H1 (cell line): ENCODE data around the gene FADS3. TPM values are rescaled to one million over a fixed set of nuclear protein-coding genes. Genes with fewer than 3 reads are reported as not detected.
A peak's percentile ranks its signal among the peaks of the same experiment; 100 is the strongest.

ENCODE experiments used
- CTCF ChIA-PET: fragments of 300-600 bp; sonication (Branson Sonifier 250); formaldehyde crosslinking; loops from one replicate; lab custom pipeline; 2021; ENCODE audit not compliant: partially characterized antibody; lab: Charles Lee
- POLR2A ChIA-PET: fragments of 300-600 bp; sonication (Branson Sonifier 250); formaldehyde crosslinking; loops from one replicate; lab custom pipeline; 2021; ENCODE audit warnings: inconsistent platforms; ENCODE audit not compliant: partially characterized antibody; lab: Charles Lee
- DNase-seq, 2 experiments: peaks; one replicate each; pipeline versions ENCODE4 v3.0.0 to v3.0.0-alpha.2; 2010 to 2022; ENCODE audit warnings: low spot score in 2 of 2, low read depth in 1 of 2, mixed read lengths in 1 of 2
- FAIRE-seq: peaks from 2 replicates; lab custom pipeline; 2011; peaks lifted over from hg19 to GRCh38; lab: Jason Lieb, UNC
- H2AFZ ChIP-seq: 2 replicates; pipeline ENCODE4 v1.8.1; 2012; ENCODE audit warnings: low read length, inconsistent platforms
- H2AK5ac ChIP-seq: 2 replicates; pipeline ENCODE4 v1.6.1; 2013; ENCODE audit warnings: low read depth, low read length
- H2BK120ac ChIP-seq: replicated peaks from 2 replicates; pipeline ENCODE3; 2013; ENCODE audit warnings: low read depth, low read length, inconsistent platforms
- H2BK12ac ChIP-seq: 2 replicates; pipeline ENCODE4 v1.6.1; 2013; ENCODE audit warnings: low read depth, low read length
- H2BK15ac ChIP-seq: 2 replicates; pipeline ENCODE4 v1.6.1; 2013; ENCODE audit warnings: low read length
- H2BK20ac ChIP-seq: 2 replicates; pipeline ENCODE4 v1.6.1; 2013; ENCODE audit warnings: low read length
- H2BK5ac ChIP-seq: 2 replicates; pipeline ENCODE4 v1.6.1; 2013; ENCODE audit warnings: low read depth, low read length
- H3K14ac ChIP-seq: 2 replicates; pipeline ENCODE4 v1.6.1; 2013; ENCODE audit warnings: inconsistent platforms; ENCODE audit not compliant: insufficient read length
- H3K18ac ChIP-seq: 2 replicates; pipeline ENCODE4 v1.6.1; 2013; ENCODE audit warnings: low read length; ENCODE audit errors: extremely low read depth
- H3K23ac ChIP-seq: 2 replicates; pipeline ENCODE4 v1.6.1; 2013; ENCODE audit warnings: inconsistent platforms; ENCODE audit not compliant: insufficient read length
- H3K23me2 ChIP-seq: 2 replicates; pipeline ENCODE4 v1.6.1; 2013; ENCODE audit warnings: low read depth, low read length
- H3K27ac ChIP-seq: 2 replicates; pipeline ENCODE4 v1.6.1; 2011; ENCODE audit warnings: low read depth, low read length, inconsistent platforms
- H3K27me3 ChIP-seq, 4 experiments: replicated peaks in 1 of 4; 1 replicate in 1 of 4; 2 replicates in 3 of 4; pipeline versions ENCODE4 v1.6.1 to v1.8.1; 2011 to 2013; ENCODE audit warnings: low read length in 3 of 4, mild to moderate bottlenecking in 3 of 4, inconsistent platforms in 2 of 4, mixed read lengths in 2 of 4, moderate library complexity in 1 of 4; ENCODE audit not compliant: control insufficient read depth in 3 of 4, insufficient read depth in 3 of 4; ENCODE audit errors: extremely low read depth in 1 of 4
- H3K36me3 ChIP-seq, 4 experiments: 2 replicates each; pipeline versions ENCODE4 v1.6.1 to v1.8.1; 2011 to 2013; ENCODE audit warnings: mild to moderate bottlenecking in 4 of 4, low read length in 3 of 4, moderate library complexity in 2 of 4, control low read depth in 1 of 4, inconsistent platforms in 1 of 4; ENCODE audit not compliant: insufficient read depth in 4 of 4, control insufficient read depth in 2 of 4
- H3K4ac ChIP-seq: replicated peaks from 2 replicates; pipeline ENCODE3; 2013; ENCODE audit warnings: low read length, low read depth, mixed read lengths, inconsistent platforms; ENCODE audit not compliant: insufficient read length
- H3K4me1 ChIP-seq, 4 experiments: replicated peaks in 1 of 4; 1 replicate in 1 of 4; 2 replicates in 3 of 4; pipeline versions ENCODE4 v1.6.1 to v1.8.1; 2011 to 2013; ENCODE audit warnings: low read length in 3 of 4, inconsistent platforms in 2 of 4, mixed read lengths in 1 of 4; ENCODE audit not compliant: insufficient read depth in 4 of 4, control insufficient read depth in 3 of 4
- H3K4me2 ChIP-seq, 2 experiments: 2 replicates each; pipeline versions ENCODE4 v1.6.1 to v1.8.1; 2011 to 2013; ENCODE audit warnings: low read depth in 2 of 2, low read length in 2 of 2, control low read depth in 1 of 2, inconsistent platforms in 1 of 2, mild to moderate bottlenecking in 1 of 2; ENCODE audit not compliant: insufficient read depth in 1 of 2
- H3K4me3 ChIP-seq, 4 experiments: fragments of 200-600, 300-600 bp in 1 of 4; sonication (generic), shearing (Covaris generic), sonication (Bioruptor Twin) in 1 of 4; 2 replicates each; pipeline versions ENCODE4 v1.5.1 to v1.8.1; 2011 to 2016; ENCODE audit warnings: low read length in 4 of 4, low read depth in 3 of 4, control low read depth in 2 of 4, inconsistent platforms in 2 of 4, mild to moderate bottlenecking in 2 of 4, mixed read lengths in 1 of 4, moderate library complexity in 1 of 4; ENCODE audit not compliant: insufficient read depth in 2 of 4; ENCODE audit errors: extremely low read depth in 1 of 4
- H3K56ac ChIP-seq: replicated peaks from 2 replicates; pipeline ENCODE3; 2013; ENCODE audit warnings: low read depth, mild to moderate bottlenecking, mixed read lengths, low read length, inconsistent platforms; ENCODE audit not compliant: insufficient read length
- H3K79me1 ChIP-seq: 2 replicates; pipeline ENCODE4 v1.6.1; 2013; ENCODE audit warnings: low read depth, low read length, control low read depth
- H3K79me2 ChIP-seq, 2 experiments: 2 replicates each; pipeline versions ENCODE4 v1.6.1 to v1.8.1; 2012 to 2013; ENCODE audit warnings: low read length in 2 of 2, mild to moderate bottlenecking in 2 of 2, inconsistent platforms in 1 of 2; ENCODE audit not compliant: insufficient read depth in 2 of 2, control insufficient read depth in 1 of 2
- H3K9ac ChIP-seq, 4 experiments: replicated peaks in 1 of 4; 1 replicate in 1 of 4; 2 replicates in 3 of 4; pipeline versions ENCODE4 v1.6.1 to v1.8.1; 2011 to 2013; ENCODE audit warnings: low read depth in 3 of 4, low read length in 3 of 4, control low read depth in 2 of 4, mild to moderate bottlenecking in 2 of 4, moderate library complexity in 2 of 4, inconsistent platforms in 1 of 4; ENCODE audit errors: extremely low read depth in 1 of 4
- H3K9me3 ChIP-seq, 2 experiments: 2 replicates each; pipeline versions ENCODE4 v1.6.1 to v1.8.1; 2012 to 2013; ENCODE audit warnings: mild to moderate bottlenecking in 2 of 2, moderate library complexity in 2 of 2, control low read depth in 1 of 2, inconsistent platforms in 1 of 2, low read depth in 1 of 2, low read length in 1 of 2, mixed read lengths in 1 of 2; ENCODE audit not compliant: insufficient read depth in 2 of 2
- H4K20me1 ChIP-seq, 2 experiments: replicated peaks in 1 of 2; 2 replicates each; pipeline versions ENCODE3 to v1.8.1; 2011 to 2013; ENCODE audit warnings: inconsistent platforms in 2 of 2, low read length in 2 of 2, mild to moderate bottlenecking in 1 of 2; ENCODE audit not compliant: insufficient read depth in 2 of 2, control insufficient read depth in 1 of 2
- H4K5ac ChIP-seq: 2 replicates; pipeline ENCODE4 v1.6.1; 2013; ENCODE audit warnings: low read length, low read depth, mixed read lengths, inconsistent platforms; ENCODE audit not compliant: insufficient read length
- H4K8ac ChIP-seq: 2 replicates; pipeline ENCODE4 v1.8.0; 2013; ENCODE audit warnings: mild to moderate bottlenecking, moderate library complexity, low read length, inconsistent platforms; ENCODE audit not compliant: insufficient read depth; ENCODE audit errors: extremely low read depth
- H4K91ac ChIP-seq: replicated peaks from 2 replicates; pipeline ENCODE3; 2013; ENCODE audit warnings: low read length, mixed read lengths, inconsistent platforms; ENCODE audit not compliant: insufficient read length
- BCL11A ChIP-seq, 2 experiments: IDR thresholded peaks; one replicate each; pipeline ENCODE4 v1.6.1; 2011; ENCODE audit warnings: low read depth in 2 of 2, low read length in 2 of 2, mild to moderate bottlenecking in 2 of 2
- CBX5 ChIP-seq: fragments of 300-800, 300-1000 bp; sonication (generic); IDR thresholded peaks from 2 replicates; pipeline ENCODE4 v1.7.1; 2016; ENCODE audit warnings: antibody characterized with exemption, low read length, low read depth
- CTBP2 ChIP-seq: IDR thresholded peaks from 2 replicates; pipeline ENCODE4 v1.7.0; 2011; ENCODE audit warnings: borderline replicate concordance, mild to moderate bottlenecking, moderate library complexity, mixed read lengths, low read length; ENCODE audit not compliant: insufficient read depth, insufficient read length
- CTCF ChIP-seq, 3 experiments: IDR thresholded peaks; 1 replicate in 2 of 3; 2 replicates in 1 of 3; pipeline versions ENCODE4 v1.5.1 to v1.6.1; 2011; ENCODE audit warnings: low read length in 3 of 3, mild to moderate bottlenecking in 3 of 3, inconsistent platforms in 2 of 3, low read depth in 1 of 3, moderate library complexity in 1 of 3; ENCODE audit not compliant: insufficient read depth in 1 of 3; ENCODE audit errors: control extremely low read depth in 1 of 3
- E2F6 ChIP-seq: IDR thresholded peaks from 2 replicates; pipeline ENCODE4 v1.6.1; 2012; ENCODE audit warnings: inconsistent platforms
- JUND ChIP-seq: IDR thresholded peaks from 2 replicates; pipeline ENCODE4 v1.6.1; 2011; ENCODE audit warnings: mild to moderate bottlenecking, improper control_type of control experiment, low read length
- MAFK ChIP-seq: IDR thresholded peaks from 2 replicates; pipeline ENCODE4 v1.6.1; 2012; ENCODE audit warnings: low read depth, mild to moderate bottlenecking, improper control_type of control experiment, low read length
- POU5F1 ChIP-seq: IDR thresholded peaks from 2 replicates; pipeline ENCODE4 v1.6.1; 2011; ENCODE audit warnings: low read depth, mild to moderate bottlenecking, low read length, moderate library complexity
- SAP30 ChIP-seq: fragments of 300-600 bp; sonication (generic); IDR thresholded peaks from 2 replicates; pipeline ENCODE4 v1.7.1; 2012; ENCODE audit warnings: low read length, moderate library complexity, mild to moderate bottlenecking, inconsistent platforms; ENCODE audit not compliant: insufficient read depth, insufficient replicate concordance
- SIX5 ChIP-seq: IDR thresholded peaks from 2 replicates; pipeline ENCODE4 v1.6.1; 2011; ENCODE audit warnings: mild to moderate bottlenecking, low read depth, low read length
- WGBS, 2 experiments: shearing (Covaris generic) in 1 of 2; methylation state at CpG; one replicate each; pipeline versions ENCODE4 v1.1.6 to v1.1.7; 2013 to 2015; ENCODE audit warnings: low lambda C conversion rate in 2 of 2, mixed read lengths in 2 of 2, inconsistent platforms in 1 of 2, low coverage in 1 of 2, missing lambda C conversion rate in 1 of 2; ENCODE audit not compliant: insufficient replicate concordance in 2 of 2, insufficient coverage in 1 of 2, insufficient read length in 1 of 2; ENCODE audit errors: extremely low coverage in 1 of 2, missing lambda C conversion rate in 1 of 2; 5-methylcytosine and 5-hydroxymethylcytosine counted together
- polyA plus RNA-seq, 7 experiments: library from polyadenylated mRNA; depleted of rRNA in 3 of 7; stranded (reverse) in 5 of 7; unstranded in 2 of 7; fragments of >200 nt in 5 of 7; fragments of 200-250 nt in 2 of 7; gene quantifications; 1 replicate in 5 of 7; 2 replicates in 1 of 7; 4 replicates in 1 of 7; pipeline versions ENCODE4 v1.2.1 to v1.2.3, GENCODE V29; 2011 to 2013; ENCODE audit warnings: missing spikeins in 2 of 7, mixed read lengths in 2 of 7
- total RNA-seq: library from RNA; stranded (reverse); fragmentation: NEBNext Ultra II Directional; extraction: Animal tissue kit (Norgen Biotek cat#: 25700); gene quantifications from 2 replicates; pipeline ENCODE4 v1.2.1, GENCODE V29; 2021

Gene FADS3
- total and polyA plus RNA-seq, 2 of the 8 experiments (the other 6 are each of a cell fraction or from before 2014, with no cell fraction given), result 43.8 to 76.3 TPM

GRCh38 chr11:61926235-61926634, 34.9 kb upstream of the FADS3 start:
- no peak overlapping the region for H4K8ac ChIP-seq
- no peak overlapping the region for H2BK15ac ChIP-seq
- no peak overlapping the region for H3K9ac ChIP-seq
- H3K18ac ChIP-seq, result no peak overlapping the region
- no peaks in the 10 kb centered on the region for H3K79me2 ChIP-seq
- H3K27me3 ChIP-seq, result no peaks in the 10 kb centered on the region
- peaks cover 6 to 18% (median 16%) of the 10 kb centered on the region in 4 experiments for H3K4me1 ChIP-seq
- CTCF ChIA-PET, result interaction anchor here (0.8 to 9.2 kb wide), 5 partner anchors 21 to 182 kb away, joined by 3 to 225 read pairs (median 4); no protein-coding TSS in a partner anchor
- H2BK5ac ChIP-seq, result no peak overlapping the region
- H3K4ac ChIP-seq, result no peak overlapping the region
- H2BK120ac ChIP-seq, result no peak overlapping the region
- 92% methylated on average over 3 of the region's 3 CpGs; no CpG with 5 or more reads in 1 of the 2 experiments for WGBS, 2 experiments
- no peak overlapping the region for H2BK12ac ChIP-seq
- no peak overlapping the region for H3K14ac ChIP-seq
- H3K56ac ChIP-seq, result no peak overlapping the region
- FAIRE-seq (no peak), DNase-seq (peak in 1 of 2 experiments; percentile 34)
- no peak overlapping the region for H4K5ac ChIP-seq
- no peak overlapping the region for H2AFZ ChIP-seq
- H3K4me2 ChIP-seq, result no peak overlapping the region
- H2AK5ac ChIP-seq, result no peak overlapping the region
- H4K20me1 ChIP-seq, result no peaks in the 10 kb centered on the region
- POLR2A ChIA-PET, result interaction anchor here (0.6 to 3.7 kb wide), 3 partner anchors 13 to 254 kb away, joined by 3 to 13 read pairs (median 3); partner anchors contain the start of gene BEST1
- H3K36me3 ChIP-seq, result no peaks in the 10 kb centered on the region
- no peak overlapping the region for H3K23ac ChIP-seq
- H2BK20ac ChIP-seq, result no peak overlapping the region
- no peaks in the 10 kb centered on the region for H3K79me1 ChIP-seq
- H4K91ac ChIP-seq, result no peak overlapping the region
- H3K27ac ChIP-seq, result no peak overlapping the region
- no peaks in the 10 kb centered on the region for H3K9me3 ChIP-seq
- H3K23me2 ChIP-seq, result no peaks in the 10 kb centered on the region; the same call in 1 of the 2 replicates
- H3K4me3 ChIP-seq, result no peak overlapping the region
- TF ChIP-seq CBX5, result no peak
- TF ChIP-seq MAFK, result no peak
- TF ChIP-seq POU5F1, result no peak
- no peak for TF ChIP-seq CTCF (IDR thresholded peaks at IDR 0.05; ENCODE audit: control extremely low read depth in 1 of 3, insufficient read depth in 1 of 3, low read depth in 1 of 3, low read length in 3 of 3)
- TF ChIP-seq CTBP2, result no peak
- no peak for TF ChIP-seq SIX5
- no peak for TF ChIP-seq E2F6
- no peak for TF ChIP-seq JUND
- TF ChIP-seq SAP30, result no peak
- no peak for TF ChIP-seq BCL11A (IDR thresholded peaks at IDR 0.05; ENCODE audit: low read depth in 2 of 2, low read length in 2 of 2)
